ENCODE data around the gene VMAC. TPM values are rescaled to one million over a fixed set of nuclear protein-coding genes. Genes with fewer than 3 reads are reported as not detected.
"Not testable (repeated sequence)": the region's sequence is repeated elsewhere in the genome, so short reads cannot be mapped to it uniquely, and the experiment has no call there.

Gene VMAC
- total RNA-seq, 1 donor from 2014 or later: 2.5 TPM

DNA sequence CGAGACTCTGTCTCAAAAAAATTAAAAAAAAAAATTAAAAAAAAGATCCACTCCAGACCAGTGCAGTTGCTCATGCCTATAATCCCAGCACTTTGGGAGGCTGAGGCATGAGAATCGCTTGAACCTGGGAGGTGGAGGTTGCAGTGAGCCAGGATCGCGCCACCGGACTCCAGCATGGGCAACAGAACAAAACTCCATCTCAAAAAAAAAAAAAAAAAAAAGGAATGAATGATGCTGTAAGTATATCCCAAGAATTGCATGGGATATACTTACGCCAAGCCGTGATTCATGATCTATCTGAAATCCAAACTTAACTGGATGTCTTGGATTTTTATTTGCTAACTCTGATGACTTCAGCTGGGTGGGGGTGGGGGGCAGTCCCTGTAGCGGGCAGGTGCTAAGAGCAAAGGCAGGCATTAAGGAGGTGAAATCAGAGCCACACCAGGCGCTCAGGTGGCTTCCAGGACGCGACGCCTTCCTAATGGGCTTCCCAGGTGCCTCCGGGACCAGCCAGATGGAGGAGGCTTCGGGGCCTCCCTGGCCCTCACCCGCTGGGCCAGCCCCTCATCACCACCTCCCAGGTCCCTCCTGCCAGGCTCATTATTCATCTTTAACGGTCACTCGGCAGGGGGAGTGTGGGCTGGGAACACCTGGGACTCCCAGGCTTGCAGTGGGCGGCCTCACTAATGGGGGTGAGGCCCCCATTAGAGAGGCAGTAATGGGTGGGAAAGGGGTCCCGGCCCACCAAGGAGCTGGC is 23.0 kb upstream of the VMAC start:
- Histone ChIP-seq H3K4me3 (no peak overlapping the region), H3K9me3 (replicated peaks) (no peaks in the 10 kb centered on the region), H3K27ac (replicated peaks) (no peak overlapping the region), H3K4me1 (peaks cover 14% of the 10 kb centered on the region), H3K36me3 (no peaks in the 10 kb centered on the region), H3K27me3 (ENCODE audit: low read depth) (peaks cover 39% of the 10 kb centered on the region)
- no peak for DNase-seq
- intact Hi-C loops (cut with micrococcal nuclease): no loop called here
- TF ChIP-seq, protein P1, sequence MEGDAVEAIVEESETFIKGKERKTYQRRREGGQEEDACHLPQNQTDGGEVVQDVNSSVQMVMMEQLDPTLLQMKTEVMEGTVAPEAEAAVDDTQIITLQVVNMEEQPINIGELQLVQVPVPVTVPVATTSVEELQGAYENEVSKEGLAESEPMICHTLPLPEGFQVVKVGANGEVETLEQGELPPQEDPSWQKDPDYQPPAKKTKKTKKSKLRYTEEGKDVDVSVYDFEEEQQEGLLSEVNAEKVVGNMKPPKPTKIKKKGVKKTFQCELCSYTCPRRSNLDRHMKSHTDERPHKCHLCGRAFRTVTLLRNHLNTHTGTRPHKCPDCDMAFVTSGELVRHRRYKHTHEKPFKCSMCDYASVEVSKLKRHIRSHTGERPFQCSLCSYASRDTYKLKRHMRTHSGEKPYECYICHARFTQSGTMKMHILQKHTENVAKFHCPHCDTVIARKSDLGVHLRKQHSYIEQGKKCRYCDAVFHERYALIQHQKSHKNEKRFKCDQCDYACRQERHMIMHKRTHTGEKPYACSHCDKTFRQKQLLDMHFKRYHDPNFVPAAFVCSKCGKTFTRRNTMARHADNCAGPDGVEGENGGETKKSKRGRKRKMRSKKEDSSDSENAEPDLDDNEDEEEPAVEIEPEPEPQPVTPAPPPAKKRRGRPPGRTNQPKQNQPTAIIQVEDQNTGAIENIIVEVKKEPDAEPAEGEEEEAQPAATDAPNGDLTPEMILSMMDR (IDR thresholded peaks at IDR 0.05; ENCODE audit: borderline replicate concordance): no peak

DNA sequence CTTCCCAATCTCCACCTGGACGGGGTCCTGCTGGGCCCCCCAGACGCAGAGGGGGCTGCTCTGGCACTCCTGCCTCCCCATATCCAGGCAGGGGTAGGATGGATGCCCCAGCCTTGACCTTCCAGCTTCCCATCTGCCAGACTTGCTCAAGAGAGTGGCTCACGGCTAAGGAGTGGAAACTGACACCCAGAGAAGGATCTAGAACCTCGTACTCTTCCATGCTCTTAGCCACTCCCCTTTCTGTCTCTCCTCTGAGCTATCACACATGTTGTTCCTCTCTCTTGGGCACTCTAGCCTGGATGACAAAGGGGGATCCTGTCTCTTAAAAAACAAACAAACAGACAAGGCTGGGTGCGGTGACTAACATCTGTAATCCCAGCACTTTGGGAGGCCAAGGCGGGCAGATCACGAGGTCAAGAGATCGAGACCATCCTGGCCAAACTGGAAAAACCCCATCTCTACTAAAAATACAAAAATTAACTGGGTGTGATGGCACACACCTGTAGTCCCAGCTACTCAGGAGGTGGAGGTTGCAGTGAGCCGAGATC is 22.2 kb upstream of the VMAC start:
- Histone ChIP-seq H3K36me3 (no peaks in the 10 kb centered on the region), H3K4me1 (peaks cover 14% of the 10 kb centered on the region), H3K27ac (replicated peaks) (no peak overlapping the region), H3K4me3 (no peak overlapping the region), H3K27me3 (ENCODE audit: low read depth) (peaks cover 39% of the 10 kb centered on the region), H3K9me3 (replicated peaks) (no peaks in the 10 kb centered on the region)
- TF ChIP-seq, protein P1 (IDR thresholded peaks at IDR 0.05; ENCODE audit: borderline replicate concordance): no peak
- no peak for DNase-seq
- intact Hi-C loops (cut with micrococcal nuclease): no loop called here

DNA sequence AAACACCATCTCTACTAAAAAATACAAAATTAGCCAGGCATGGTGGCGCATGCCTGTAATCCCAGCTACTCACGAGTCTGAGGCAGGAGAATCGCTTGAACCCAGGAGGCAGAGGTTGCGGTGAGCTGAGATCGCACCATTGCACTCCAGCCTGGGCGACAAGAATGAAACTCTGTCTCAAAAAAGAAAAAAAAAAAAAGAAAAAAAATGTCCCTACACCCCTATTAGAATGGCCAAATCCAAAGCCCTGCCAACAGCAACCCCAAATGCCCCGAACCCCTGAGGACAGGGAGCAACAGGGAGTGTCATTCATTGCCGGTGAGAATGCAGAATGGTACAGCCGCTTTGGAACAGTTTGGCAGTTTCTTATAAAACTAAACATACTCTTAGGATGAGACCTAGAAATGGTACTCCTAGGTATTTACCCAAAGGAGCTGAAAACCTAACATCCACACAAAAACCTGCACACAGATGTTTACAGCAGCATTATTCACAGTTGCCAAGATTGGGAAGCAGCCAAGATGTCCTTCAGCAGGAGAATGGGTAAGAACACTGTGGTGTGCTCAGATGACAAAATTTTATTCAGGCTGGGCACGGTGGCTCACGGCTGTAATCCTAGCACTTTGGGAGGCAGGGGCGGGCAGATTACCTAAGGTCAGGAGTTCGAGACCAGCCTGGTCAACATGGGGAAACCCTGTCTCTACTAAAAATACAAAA is 21.4 kb upstream of the VMAC start:
- H3K9me3 ChIP-seq (replicated peaks); H3K27ac ChIP-seq (replicated peaks); DNase-seq; H3K4me3 ChIP-seq; intact Hi-C loops (cut with micrococcal nuclease); H3K36me3 ChIP-seq: not testable (repeated sequence)
- Histone ChIP-seq H3K4me1 (peaks cover 14% of the 10 kb centered on the region), H3K27me3 (ENCODE audit: low read depth) (peaks cover 33% of the 10 kb centered on the region)

DNA sequence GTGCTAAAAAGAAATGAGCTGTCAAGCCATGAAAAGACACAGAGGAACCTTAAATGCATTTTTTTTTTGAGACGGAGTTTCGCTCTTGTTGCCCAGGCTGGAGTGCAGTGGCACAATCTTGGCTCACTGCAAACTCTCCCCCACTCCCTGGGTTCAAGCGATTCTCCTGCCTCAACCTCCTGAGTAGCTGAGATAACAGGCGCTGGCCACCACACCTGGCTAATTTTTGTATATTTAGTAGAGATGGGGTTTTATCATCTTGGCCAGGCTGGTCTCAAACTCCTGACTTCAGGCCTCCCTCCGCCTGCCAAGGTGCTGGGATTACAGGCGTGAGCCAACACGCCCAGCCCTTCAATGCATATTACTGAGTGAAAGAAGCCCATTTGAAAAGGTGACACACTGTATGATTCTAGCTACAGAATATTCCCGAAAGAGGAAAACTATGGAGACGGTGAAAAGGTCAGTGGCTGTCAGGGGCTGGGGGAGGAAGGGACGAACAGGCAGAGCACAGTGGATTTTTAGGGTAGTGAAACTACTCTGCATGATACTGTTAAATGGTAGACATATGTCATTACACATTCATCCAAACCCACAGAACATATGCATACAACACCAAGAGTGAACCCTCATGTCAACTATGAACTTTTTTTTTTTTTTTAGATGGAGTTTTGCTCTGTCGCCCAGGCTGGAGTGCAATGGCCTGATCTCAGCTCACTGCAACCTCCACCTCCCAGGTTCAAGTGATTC is 20.4 kb upstream of the VMAC start:
- H3K9me3 ChIP-seq (replicated peaks); intact Hi-C loops (cut with micrococcal nuclease); H3K36me3 ChIP-seq; DNase-seq; H3K27ac ChIP-seq (replicated peaks); H3K4me3 ChIP-seq: not testable (repeated sequence)
- peaks cover 25% of the 10 kb centered on the region for H3K27me3 ChIP-seq (ENCODE audit: low read depth)
- H3K4me1 ChIP-seq: peaks cover 14% of the 10 kb centered on the region

DNA sequence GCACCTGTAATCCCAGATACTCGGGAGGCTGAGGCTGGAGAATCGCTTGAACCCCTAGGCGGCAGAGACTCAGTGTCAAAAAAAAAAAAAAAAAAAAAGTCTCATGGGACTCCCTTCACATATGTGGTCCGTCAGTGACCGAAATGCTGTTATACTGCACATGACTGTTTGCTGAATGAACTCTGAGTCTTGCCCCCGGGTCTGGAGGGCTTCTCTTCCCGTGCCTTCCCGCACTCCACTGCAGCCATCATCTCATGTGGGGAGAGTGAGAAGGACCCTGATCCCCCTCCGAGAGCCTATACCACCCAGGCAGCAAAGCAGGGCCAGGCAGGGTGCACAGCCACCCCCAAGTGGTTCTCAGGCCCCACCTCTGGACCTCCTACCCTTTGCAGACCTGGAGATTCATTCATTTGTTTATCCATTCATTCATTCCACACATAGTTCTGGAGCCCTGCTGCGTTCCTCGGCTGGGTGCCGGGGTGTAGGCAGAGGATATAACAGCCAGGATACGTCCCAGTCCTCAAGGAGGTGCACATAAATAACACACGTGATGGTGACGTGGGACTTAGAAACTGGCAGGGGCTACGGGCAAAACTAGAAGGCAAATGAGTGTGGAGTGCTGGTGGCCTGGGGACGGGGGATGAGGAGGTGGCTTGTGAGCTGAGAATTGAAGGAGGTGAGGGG is 15.2 kb upstream of the VMAC start:
- H3K9me3 ChIP-seq (replicated peaks): no peaks in the 10 kb centered on the region
- intact Hi-C loops (cut with micrococcal nuclease): no loop called here
- H3K27ac ChIP-seq (replicated peaks): no peak overlapping the region
- no peak for DNase-seq
- peaks cover 32% of the 10 kb centered on the region for H3K27me3 ChIP-seq (ENCODE audit: low read depth)
- TF ChIP-seq, protein P1 (IDR thresholded peaks at IDR 0.05; ENCODE audit: borderline replicate concordance): no peak
- no peaks in the 10 kb centered on the region for H3K36me3 ChIP-seq
- H3K4me1 ChIP-seq: peaks cover 28% of the 10 kb centered on the region
- H3K4me3 ChIP-seq: no peak overlapping the region

DNA sequence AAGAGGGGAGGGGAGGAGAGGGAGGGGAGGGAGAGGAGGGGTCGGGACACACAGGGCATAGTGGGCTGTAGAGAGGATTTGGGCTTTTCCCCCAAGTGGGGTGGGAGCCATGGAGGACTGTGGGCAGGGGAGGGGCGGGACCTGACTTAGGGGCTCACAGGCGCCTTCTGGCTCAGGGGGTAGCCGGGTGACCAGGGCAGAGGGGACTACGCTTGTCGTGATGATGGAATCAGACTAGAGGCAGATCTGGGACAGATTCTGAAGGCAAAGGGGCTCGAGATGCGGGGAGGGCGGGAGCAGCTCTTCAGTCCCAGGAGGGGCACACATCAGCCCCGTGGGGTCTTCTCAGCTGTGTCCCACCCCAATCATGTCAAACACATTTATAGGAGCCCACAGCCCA is 14.6 kb upstream of the VMAC start:
- Histone ChIP-seq H3K4me3 (no peak overlapping the region), H3K27ac (replicated peaks) (no peak overlapping the region), H3K36me3 (peaks cover 5% of the 10 kb centered on the region), H3K9me3 (replicated peaks) (no peaks in the 10 kb centered on the region), H3K4me1 (peaks cover 35% of the 10 kb centered on the region), H3K27me3 (ENCODE audit: low read depth) (peaks cover 32% of the 10 kb centered on the region)
- TF ChIP-seq, protein P1 (IDR thresholded peaks at IDR 0.05; ENCODE audit: borderline replicate concordance): no peak
- DNase-seq: no peak
- intact Hi-C loops (cut with micrococcal nuclease): no loop called here

Measured in left ventricle myocardium inferior (tissue), 1 donor.